ENCODE data around the gene VOPP1. TPM values are rescaled to one million over a fixed set of nuclear protein-coding genes. Genes with fewer than 3 reads are reported as not detected.
A peak's percentile ranks its signal among the peaks of the same experiment; 100 is the strongest.

VOPP1 gene
- total RNA-seq, 1 donor from 2014 or later, result 20.0 TPM

- DNase-seq (ENCODE audit: low spot score) (no peak), ATAC-seq (peak; percentile 52)
Measured at GRCh38 chr7:55534262-55534915, 37.9 kb downstream of the VOPP1 start.

DNA sequence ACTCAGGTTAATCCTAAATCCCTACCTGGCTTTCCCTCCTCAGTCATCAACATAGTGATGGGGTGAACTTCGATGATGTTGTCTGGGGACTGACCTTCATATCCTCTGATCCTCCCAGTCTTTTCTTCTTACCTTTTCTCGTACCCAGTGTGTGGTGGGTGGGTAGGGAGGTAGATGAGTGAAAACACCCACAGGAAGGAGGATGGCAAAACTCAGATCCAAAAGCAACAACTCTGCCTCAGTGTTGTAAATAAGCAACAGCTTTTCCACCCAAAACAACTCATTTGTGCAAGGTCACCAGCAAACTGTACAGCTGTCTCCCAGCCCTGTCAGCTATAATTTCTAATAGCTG, 38.6 kb downstream of the VOPP1 start:
- DNase-seq (ENCODE audit: low spot score), result no peak
- no peak for ATAC-seq

DNA sequence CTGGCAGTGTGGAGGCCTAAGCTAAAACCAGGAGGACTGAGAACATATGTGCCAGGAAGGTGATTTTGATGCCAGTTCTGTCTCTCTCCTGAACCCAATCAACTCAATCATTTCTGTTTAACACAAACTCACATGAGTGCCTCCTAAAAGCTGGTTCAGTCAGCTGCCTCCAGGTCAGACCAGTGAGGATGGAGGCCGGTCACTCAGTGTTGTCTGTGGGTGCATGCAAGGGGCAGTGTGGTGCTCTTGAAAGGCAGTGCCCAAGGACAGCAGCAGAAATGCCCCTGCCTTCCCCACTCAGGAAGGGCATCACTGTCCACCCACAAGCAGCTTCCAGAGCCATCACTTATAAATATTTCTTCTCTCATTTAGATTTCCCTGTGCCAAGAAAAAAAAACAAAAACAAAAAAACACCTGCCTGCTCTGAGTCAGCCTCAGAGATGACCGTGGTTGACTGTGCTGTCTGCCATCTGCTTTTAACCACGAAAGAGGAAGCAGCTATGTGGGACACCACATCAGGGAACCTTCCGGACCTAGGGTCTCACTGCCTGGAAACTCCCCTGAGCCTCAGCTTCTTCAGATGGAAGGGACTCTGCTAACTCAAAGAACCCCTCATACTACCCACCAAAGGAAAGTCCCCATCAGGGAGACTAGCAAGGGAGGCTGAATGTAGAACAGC, 39.1 kb downstream of the VOPP1 start:
- ATAC-seq (peak; percentile 37), DNase-seq (ENCODE audit: low spot score) (no peak)

DNA sequence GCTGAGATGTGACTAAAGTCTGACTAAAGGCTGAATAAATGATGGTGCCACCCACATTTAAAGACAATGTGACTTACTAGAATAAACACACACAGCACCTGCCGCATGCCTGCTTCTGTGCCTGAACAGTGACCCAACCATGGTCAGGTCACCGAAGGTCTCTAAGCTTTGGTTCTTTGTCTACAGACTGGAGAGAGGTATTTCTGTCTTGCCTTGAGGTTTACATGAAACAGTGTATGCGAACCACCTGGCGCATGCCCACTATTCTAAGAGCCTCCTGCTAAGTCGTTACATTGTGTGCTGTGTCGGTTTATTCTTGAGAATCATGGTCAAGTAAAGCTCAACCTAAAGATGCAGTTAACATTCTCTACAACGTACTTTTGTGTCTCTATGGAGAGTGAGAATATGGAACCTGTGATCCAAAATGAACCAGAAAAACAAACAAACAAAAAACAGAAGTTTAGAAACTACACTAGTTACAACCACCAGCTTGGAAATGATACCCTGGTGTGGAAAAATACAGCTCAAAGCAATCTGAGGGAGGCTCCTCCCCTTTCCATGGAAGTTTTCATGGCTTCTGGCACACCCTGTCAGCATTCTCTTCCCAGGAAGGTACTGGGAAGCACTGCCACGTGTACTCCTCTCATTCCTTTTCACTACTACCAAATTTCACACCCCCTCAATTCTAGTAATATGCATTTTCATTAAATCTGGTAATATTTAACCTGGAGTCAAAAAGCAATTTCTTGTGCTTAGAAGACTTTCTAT, 40.0 kb downstream of the VOPP1 start:
- no peak for DNase-seq (ENCODE audit: low spot score)
- ATAC-seq, result no peak

DNA sequence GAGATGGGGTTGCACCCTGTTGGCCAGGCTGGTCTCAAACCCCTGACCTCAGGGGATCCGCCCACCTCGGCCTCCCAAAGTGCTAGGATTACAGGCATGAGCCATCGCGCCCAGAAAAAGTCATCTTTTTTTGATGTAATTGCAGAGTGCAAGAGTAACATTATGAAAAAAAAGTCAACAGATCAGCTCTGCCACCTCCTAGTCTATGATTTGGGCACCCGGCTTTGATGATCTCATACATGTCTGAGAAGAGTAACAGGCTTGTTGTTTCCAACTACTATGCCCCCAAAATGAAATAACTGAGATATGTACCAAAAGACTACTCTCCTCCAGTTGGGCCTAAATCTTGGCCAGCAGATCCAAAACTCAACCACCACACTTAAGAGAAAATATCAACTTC, 40.8 kb downstream of the VOPP1 start:
- no peak for DNase-seq (ENCODE audit: low spot score)
- ATAC-seq, result no peak

DNA sequence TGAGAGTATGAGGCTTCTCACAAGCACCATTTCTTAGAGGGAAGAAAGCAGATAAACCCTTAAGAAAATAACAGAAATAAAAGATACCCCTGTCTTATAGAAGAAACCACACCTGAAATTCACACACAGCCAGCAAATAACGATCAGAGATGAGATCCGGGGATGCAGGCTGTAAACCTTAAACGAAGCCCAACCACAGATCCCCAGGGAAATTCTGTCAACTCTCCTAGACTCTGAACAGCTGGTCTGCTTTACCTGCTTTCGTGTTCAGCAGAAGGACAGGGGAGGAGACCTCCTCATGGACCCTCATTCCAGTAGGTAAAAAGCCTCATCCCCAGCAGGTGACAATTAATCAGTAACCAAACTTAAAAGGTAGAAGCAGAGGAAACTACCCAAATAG, 45.0 kb downstream of the VOPP1 start:
- DNase-seq (ENCODE audit: low spot score), result no peak
- no peak for ATAC-seq

DNA sequence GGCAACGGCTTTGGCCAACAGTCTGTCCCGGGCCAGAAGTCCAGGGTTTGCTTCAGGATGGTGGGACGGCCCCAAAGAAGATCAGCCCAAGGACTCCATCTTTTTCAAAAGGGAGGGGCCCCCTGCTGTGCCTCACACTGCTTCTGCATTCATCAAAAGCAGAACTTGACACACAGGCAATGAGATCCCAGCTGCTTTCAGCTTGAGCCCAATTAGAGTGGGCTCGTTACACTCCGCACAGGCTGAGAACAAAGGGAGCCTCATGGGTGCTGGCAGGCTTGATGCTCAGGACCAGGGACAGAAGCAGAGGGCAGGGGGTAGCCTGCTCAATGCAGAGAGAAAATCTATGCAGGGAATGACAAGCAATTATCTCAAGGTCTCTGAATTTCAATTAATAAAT, 45.5 kb downstream of the VOPP1 start:
- ATAC-seq (peak; percentile 13), DNase-seq (ENCODE audit: low spot score) (no peak)

- ATAC-seq (peak; percentile 60), DNase-seq (ENCODE audit: low spot score) (no peak)
Measured at GRCh38 chr7:55526329-55526728, 46.0 kb downstream of the VOPP1 start.

- ATAC-seq (no peak), DNase-seq (ENCODE audit: low spot score) (no peak)
Measured at GRCh38 chr7:55524558-55525310, 47.6 kb downstream of the VOPP1 start.

GRCh38 chr7:55523366-55523765, 48.9 kb downstream of the VOPP1 start:
- ATAC-seq, result peak; percentile 17

DNA sequence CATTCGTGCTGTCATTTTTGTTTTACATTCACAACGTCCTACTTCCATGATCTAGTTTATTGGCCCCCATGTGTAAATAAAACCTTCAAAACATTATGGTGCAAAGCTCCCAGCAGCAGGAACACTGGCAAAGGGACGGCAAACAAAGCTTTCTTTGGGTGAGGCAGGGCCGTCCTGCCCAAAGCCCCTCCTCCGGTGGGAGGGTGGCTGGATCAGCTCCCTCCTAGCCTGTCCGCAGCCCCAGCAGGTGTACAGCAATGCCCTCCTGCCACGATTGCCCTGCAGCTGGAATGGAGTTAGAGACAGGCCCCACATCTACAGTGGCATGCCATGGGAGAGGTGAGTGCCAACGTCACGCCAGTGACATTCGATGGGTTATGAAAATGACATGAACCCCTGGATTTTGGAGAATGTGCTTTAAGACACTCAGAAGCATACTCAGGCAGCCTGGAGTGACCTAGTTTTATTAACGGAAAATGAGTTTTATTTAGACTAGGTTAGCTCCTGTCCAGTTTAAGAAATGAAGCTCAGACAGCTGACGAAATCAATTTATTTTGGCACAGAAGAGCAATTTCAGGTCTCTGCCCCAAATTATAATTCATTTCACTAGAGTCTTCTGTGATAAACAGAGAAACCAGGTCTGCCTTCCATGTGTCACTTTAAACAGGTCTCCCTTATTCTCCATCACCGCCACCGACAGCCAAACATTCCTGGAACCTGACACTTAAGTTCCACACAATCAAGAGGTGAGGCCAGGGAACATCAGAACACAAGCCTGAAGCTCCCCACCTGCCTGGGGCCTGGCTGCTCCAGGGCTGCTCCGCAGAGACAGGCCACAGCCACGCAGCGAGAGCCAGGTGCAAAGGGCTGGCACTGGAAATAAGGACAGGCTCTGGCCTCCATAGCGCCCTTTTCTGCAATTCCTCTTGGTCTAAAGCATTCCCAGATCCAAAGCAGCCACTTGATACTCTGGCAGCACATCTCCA, 50.1 kb downstream of the VOPP1 start:
- no peak for DNase-seq (ENCODE audit: low spot score)
- peak; percentile 77 for ATAC-seq

More at GRCh38 chr7:55523366-55523765, 48.9 kb downstream of the VOPP1 start:
- DNase-seq (ENCODE audit: low spot score), result no peak

GRCh38 chr7:55521512-55521911, 50.8 kb downstream of the VOPP1 start:
- DNase-seq (ENCODE audit: low spot score) (no peak), ATAC-seq (no peak)

DNA sequence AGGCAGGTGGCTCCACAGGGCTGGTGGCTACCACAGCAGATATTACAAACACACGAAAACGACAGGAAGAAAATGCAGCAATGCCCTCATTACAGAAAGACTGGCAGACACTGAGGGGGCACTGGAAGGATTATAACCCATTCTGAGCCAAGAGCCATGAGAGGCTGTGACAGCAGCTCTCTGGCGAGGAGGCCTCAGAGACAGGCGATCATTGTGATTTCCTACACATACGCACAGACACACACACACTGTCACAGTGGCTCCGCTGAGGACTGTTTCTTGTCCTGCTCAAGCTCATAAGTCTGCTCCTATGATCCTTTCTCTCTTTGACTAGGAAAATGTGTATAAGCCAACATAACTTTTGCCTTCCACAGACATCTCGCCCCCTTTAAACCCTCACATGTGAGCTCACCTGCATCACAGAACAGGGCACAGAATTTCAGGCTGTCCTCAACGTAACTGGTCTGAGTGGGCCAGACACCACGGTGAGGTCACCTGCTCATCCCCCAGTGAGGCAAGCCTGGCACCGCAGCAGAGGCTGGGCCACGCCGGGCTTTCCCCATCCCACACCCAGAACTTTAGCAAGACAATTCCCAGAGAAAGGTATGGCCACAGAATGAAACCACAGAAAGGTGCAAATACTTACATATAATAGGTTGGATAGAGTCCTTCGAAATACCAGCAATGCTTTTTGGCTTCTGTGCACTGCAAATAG, 51.7 kb downstream of the VOPP1 start:
- DNase-seq (ENCODE audit: low spot score), result no peak
- ATAC-seq, result no peak

DNA sequence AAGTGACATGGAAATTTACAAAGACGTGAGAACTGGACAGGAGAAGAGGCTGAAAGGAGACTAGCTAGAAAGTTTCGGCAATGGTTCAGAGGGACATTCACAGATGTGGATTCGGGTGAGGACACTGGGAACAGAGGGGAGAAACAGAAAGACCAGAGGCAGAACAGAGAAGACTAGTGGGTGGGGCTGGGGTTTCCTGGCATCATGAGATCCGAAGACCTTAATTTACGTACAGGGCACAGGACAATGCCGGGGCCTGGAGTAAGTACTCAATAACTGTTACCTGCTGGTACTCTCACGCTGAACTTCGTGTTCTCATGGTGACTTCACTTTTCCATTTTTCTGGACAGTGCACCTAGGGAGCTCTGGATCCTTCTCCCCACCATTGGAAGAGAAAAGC, 53.5 kb downstream of the VOPP1 start:
- DNase-seq (ENCODE audit: low spot score), result no peak
- no peak for ATAC-seq

- no peak for DNase-seq (ENCODE audit: low spot score)
- no peak for ATAC-seq
Measured at GRCh38 chr7:55517936-55518689, 54.2 kb downstream of the VOPP1 start.

DNA sequence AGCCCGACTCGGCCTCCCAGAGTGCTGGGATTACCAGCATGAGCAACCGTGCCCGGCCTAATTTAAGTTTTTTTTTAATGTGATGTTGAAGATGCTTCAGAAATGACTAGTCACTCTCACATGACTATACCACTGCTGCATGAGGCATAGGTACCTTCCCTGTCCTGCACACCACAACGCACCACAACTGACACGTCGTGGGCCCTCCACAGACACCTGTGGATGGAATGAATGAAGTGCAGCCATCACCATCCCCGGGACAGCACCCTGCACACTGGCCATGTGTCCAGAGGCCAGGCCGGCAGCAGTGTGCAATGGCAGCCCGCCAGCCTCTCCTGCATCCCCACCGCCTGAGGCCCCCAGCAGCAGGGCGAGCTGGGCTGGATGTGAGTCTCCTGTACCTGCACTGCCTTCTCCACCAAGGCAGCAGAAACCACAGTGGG, 55.1 kb downstream of the VOPP1 start:
- no peak for ATAC-seq

DNA sequence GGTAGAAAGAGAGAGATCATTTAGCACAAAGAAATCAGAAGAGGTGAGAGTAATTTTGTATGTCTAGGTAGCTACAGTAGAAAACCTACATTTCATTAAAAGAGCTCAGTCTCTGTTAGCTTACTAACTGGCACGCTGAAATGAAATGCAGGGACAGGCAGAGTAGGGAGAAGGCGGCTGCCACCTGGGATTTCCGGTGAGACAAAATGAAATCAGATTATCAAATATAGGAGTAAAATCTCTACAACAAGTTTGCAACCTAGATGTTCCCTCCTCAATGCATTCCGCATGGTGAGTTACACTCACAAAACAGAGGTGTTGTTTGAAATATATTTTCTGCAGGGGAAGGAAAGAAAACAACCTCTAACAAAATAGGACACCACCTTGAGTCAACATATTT, 55.9 kb downstream of the VOPP1 start:
- no peak for DNase-seq (ENCODE audit: low spot score)
- no peak for ATAC-seq

More for the DNA sequence above, 55.1 kb downstream of the VOPP1 start:
- DNase-seq (ENCODE audit: low spot score), result no peak

DNA sequence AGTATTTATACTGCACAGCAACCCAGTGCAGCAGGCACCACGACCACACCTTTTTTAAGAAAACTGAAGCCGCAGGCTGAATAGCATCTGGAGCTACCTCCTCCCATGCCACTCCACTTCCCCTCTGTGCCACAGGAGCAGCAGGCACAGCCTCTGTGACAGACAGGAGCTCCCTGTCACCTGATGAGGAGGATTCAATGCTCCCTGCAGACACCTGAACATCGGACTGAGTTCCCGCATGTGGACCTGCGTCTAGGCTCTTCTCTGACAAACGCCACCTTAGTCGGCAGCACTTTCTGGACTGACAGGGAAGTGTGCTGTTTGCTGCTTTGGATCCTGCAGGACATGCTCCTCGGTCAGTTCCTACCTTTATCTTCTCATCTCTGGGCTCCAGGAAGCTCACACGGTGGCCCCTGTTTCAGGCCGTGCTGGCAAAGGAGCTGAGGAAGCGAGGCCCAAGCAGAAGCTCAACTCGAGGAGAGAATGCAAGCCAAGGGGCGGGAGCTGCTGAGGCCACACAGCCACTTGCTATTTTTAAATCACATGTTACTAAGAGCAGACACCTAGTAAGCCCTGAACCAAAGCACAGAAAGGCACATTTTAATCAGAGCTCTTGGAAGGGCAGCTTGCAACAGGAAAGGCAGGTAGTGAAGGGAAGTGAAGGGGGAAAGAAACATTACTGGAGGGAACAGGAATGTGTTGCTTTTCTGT, 56.6 kb downstream of the VOPP1 start:
- ATAC-seq (peak; percentile 35), DNase-seq (ENCODE audit: low spot score) (no peak)
